K562 (cell line): Measurements from ENCODE around the gene ELOVL5. TPM values are rescaled to one million over a fixed set of nuclear protein-coding genes. Genes with fewer than 3 reads are reported as not detected.

Source experiments
- C11orf30 ChIP-seq: fragments of 450-650 bp; IDR thresholded peaks from 2 replicates; pipeline ENCODE4 v1.6.1; 2016; ENCODE audit warnings: low read depth, mild to moderate bottlenecking
- E2F8 ChIP-seq: fragments of 450-650 bp; IDR thresholded peaks from 2 replicates; pipeline ENCODE4 v1.7.1; 2018; ENCODE audit warnings: mild to moderate bottlenecking, low read depth; ENCODE audit not compliant: partially characterized antibody
- FOXK1 ChIP-seq: sonication (generic); formaldehyde crosslinking; IDR thresholded peaks from 2 replicates; pipeline ENCODE4 v1.8.0; 2022; ENCODE audit warnings: missing genetic modification reagents, mild to moderate bottlenecking, borderline replicate concordance
- RBM15 ChIP-seq: fragments of 200-400 bp; formaldehyde crosslinking; IDR thresholded peaks from 2 replicates; pipeline ENCODE4 v1.6.1; 2018; ENCODE audit warnings: mild to moderate bottlenecking, low read length, moderate library complexity; ENCODE audit not compliant: insufficient read depth
- ZFP30 ChIP-seq: fragments of 250-450 bp; sonication (Bioruptor Pico); IDR thresholded peaks from 2 replicates; pipeline ENCODE4 v1.8.0; 2022; ENCODE audit warnings: moderate library complexity, mild to moderate bottlenecking, inconsistent platforms, borderline replicate concordance
- ZNF76 ChIP-seq: fragments of 250-450 bp; sonication (Bioruptor Pico); IDR thresholded peaks from 2 replicates; pipeline ENCODE4 v1.4.0; 2020; ENCODE audit warnings: mild to moderate bottlenecking, moderate library complexity, borderline replicate concordance
- polyA plus RNA-seq, 8 experiments: library from polyadenylated mRNA; depleted of rRNA in 4 of 8; stranded (reverse) in 5 of 8; unstranded in 3 of 8; fragments of >200 nt; fragmentation: Nextera tagmentation in 2 of 8; fragmentation: Illumina TruSeq in 1 of 8; extraction: Ambion mirVana in 2 of 8; extraction: Trizol in 1 of 8; gene quantifications; 2 replicates each; pipeline versions ENCODE4 v1.2.1 to v1.2.3, GENCODE V29; 2011 to 2014; ENCODE audit warnings: inconsistent platforms in 1 of 8, missing spikeins in 1 of 8
- total RNA-seq, 7 experiments: library from RNA; depleted of rRNA in 6 of 7; stranded (reverse); fragments of >200 nt in 6 of 7; fragmentation: Illumina TruSeq in 2 of 7; extraction: Trizol in 2 of 7; gene quantifications; 2 replicates each; pipeline versions ENCODE4 v1.2.1 to v1.2.3, GENCODE V29; 2011 to 2021; ENCODE audit warnings: low replicate concordance in 1 of 7
- TF ChIP-seq, protein P1 (sequence below): fragments of 450-650 bp; IDR thresholded peaks from 2 replicates; pipeline ENCODE4 v1.6.1; 2014; ENCODE audit warnings: low read depth, mild to moderate bottlenecking, moderate library complexity, borderline replicate concordance

The ELOVL5 gene
- total and polyA plus RNA-seq, 9 of the 15 experiments (the other 6 are each of a cell fraction or from before 2014, with no cell fraction given): 70.6 to 245 (median 132) TPM

- TF ChIP-seq ZFP30 (CRISPR knock-in tag) (no peak), ZNF76 (CRISPR knock-in tag) (no peak), FOXK1 (CRISPR knock-in tag) (no peak), C11orf30 (no peak), E2F8 (no peak), RBM15 (no peak)
- TF ChIP-seq, protein P1, sequence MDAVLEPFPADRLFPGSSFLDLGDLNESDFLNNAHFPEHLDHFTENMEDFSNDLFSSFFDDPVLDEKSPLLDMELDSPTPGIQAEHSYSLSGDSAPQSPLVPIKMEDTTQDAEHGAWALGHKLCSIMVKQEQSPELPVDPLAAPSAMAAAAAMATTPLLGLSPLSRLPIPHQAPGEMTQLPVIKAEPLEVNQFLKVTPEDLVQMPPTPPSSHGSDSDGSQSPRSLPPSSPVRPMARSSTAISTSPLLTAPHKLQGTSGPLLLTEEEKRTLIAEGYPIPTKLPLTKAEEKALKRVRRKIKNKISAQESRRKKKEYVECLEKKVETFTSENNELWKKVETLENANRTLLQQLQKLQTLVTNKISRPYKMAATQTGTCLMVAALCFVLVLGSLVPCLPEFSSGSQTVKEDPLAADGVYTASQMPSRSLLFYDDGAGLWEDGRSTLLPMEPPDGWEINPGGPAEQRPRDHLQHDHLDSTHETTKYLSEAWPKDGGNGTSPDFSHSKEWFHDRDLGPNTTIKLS: no peak
Observed at GRCh38 chr6:53390010-53390409, 41.3 kb upstream of the ELOVL5 start (continued).
